Measurements from ENCODE around the gene GPR176.
"Not testable (repeated sequence)": the region's sequence is repeated elsewhere in the genome, so short reads cannot be mapped to it uniquely, and the experiment has no call there.

The GPR176 gene

DNA sequence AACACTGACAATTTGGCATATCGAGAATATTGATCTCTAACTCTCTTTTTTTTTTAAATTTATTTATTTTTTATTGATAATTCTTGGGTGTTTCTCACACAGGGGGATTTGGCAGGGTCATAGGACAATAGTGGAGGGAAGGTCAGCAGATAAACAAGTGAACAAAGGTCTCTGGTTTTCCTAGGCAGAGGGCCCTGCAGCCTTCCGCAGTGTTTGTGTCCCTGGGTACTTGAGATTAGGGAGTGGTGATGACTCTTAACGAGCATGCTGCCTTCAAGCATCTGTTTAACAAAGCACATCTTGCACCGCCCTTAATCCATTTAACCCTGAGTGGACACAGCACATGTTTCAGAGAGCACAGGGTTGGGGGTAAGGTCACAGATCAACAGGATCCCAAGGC, 27.0 kb downstream of the GPR176 start:
- DNase-seq (ENCODE audit: low read depth in 1 of 2, low spot score in 1 of 2), result not testable (repeated sequence)

DNA sequence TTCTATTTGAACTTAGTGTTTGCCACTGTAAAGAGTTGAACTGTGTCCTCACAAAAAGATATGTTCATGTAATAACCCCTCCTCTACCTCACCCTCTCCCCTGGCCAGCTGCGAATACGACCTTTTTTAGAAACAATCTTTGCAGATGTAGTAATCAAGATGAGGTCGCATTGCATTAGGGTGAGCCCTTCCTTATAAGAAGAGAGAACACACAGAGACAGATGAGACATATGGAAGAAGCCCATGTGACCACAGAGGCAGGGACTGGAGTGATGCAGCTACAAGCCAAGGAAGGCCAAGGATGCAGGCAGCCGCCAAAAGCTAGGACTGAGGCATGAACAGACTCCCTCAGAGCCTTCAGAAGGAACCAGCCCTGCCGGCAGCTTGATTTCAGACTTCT, 27.6 kb downstream of the GPR176 start:
- DNase-seq (ENCODE audit: low read depth in 1 of 2, low spot score in 1 of 2), result no peak

DNA sequence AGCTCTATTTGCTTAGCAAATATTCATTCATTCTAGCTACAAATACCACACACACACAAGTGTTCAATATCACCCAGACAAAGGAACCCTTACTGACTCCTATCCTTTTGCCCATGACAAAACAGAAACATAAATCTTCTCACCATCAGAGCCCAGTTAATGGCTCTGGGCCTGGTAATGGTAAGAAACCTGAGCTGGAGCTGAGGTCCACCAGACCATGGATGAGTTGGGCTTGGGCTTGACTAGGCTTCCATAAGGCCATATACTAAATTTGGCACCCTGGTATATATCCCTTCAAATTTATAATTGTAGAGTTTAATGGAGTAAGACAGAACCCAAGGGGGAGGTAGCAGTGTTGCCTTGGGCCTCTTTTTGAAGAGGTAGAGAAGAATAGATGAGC, 29.4 kb downstream of the GPR176 start:
- DNase-seq (ENCODE audit: low read depth in 1 of 2, low spot score in 1 of 2), result no peak

DNA sequence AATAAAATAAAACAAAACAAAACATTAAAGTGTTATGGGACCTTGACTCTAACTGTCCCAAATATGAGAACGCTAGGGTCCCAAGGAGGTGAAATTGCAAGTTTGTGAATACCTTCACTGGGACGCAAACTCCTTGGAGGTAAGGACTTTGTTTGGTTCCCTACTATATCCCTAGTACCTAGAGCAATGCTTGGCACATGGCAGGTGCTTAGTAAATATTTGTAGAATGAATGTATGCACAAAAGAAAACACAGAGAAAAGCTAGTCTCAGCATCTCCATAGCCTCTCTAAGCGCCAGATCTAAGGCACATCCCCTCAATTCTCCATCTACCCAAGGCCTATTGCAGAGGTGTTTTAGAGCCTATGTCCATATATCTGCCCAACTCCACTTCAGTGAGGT, 30.5 kb downstream of the GPR176 start:
- DNase-seq (ENCODE audit: low read depth in 1 of 2, low spot score in 1 of 2), result no peak

DNA sequence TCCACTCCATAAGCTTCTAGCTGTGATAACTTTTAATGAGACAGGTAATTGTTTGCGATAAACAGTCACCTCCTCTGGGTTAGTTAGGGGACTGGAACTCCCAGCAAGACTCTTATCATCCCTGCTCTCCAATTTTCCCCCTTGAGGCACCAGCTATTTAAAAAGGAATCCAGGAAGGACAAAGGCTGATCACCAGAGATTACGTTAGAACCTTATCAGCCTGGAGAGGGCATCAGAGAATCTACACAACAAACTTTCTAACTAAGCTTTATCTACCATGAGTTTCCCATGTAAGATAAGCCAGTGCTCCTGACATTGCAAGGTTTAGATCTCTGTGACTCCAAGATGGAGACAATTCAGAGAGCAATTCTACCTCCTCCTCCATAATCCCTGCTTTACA, 31.3 kb downstream of the GPR176 start:
- no peak for DNase-seq (ENCODE audit: low read depth in 1 of 2, low spot score in 1 of 2)

DNA sequence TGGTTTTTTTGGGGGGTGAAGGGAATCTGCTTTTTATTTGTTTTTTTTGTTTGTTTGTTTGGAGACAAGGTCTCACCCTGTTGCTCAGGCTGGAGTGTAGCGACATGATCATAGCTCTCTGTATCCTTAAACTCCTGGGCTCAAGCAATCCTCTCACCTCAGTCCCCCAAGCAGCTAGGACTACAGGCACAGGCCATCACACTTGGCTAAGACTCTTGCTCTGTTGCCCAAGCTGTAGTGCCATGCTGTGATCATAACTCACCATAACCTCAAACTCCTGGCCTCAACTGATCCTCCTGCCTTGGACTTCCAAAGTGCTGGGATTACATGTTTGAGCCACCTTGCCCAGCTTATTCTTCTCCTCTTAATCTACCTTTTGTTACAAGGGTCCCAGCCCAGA, 31.8 kb downstream of the GPR176 start:
- DNase-seq (ENCODE audit: low read depth in 1 of 2, low spot score in 1 of 2), result no peak

DNA sequence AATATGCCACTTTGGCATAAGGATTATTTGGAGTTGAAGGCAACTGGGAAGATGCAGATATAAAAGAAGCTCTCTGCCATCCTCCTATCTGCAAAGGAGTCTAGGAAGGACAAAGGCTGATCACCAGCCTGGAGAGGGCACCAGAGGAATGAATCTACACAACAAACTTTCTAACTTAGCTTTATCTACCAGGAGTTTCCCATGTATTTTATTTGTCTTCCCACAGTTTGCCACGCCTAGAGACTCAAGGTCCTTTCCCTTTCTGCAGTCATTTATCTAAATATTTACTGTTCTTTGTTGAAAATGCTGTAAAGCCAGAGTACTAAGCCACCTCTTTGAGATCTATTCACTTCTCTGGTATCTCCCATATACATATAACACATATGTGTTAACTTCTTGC, 32.2 kb downstream of the GPR176 start:
- no peak for DNase-seq (ENCODE audit: low read depth in 1 of 2, low spot score in 1 of 2)

DNA sequence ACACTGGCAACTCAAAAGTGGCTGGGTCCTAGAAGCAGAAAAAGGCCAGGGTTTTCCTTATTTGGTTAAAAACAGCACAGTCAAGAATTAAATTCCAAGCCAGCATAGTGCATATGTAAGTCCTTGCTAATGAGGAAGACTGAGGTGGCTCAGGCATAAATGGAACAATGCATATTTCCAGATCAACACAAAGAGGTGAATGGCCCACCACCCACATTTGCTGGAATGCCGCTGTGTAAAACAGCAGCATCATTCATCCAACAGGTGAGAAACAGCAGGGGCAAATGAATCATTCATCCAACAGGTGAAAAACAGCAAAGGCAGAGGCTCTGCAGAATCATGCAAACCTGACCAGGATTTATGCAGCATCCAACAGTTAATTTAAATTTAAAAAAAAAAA, 32.9 kb downstream of the GPR176 start:
- no peak for DNase-seq (ENCODE audit: low read depth in 1 of 2, low spot score in 1 of 2)

DNA sequence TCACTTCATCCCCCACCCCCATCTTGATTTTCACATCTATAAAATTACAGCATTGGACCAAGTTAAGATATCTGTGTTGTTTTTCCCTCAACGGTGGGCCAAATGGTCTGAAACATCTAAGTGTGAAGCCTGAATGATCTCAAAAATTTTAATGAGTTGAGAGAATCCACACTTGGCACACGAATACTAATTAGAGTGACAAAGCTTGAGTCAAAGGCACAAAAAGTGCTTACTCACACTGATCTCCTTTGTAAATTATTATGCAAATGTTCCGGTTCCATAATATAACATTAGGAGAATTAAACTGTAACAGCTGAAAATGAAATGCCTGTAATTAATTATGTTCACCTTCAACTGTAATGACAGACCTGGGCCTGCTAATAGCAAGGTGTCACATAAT, 33.6 kb downstream of the GPR176 start:
- DNase-seq (ENCODE audit: low read depth in 1 of 2, low spot score in 1 of 2), result no peak

DNA sequence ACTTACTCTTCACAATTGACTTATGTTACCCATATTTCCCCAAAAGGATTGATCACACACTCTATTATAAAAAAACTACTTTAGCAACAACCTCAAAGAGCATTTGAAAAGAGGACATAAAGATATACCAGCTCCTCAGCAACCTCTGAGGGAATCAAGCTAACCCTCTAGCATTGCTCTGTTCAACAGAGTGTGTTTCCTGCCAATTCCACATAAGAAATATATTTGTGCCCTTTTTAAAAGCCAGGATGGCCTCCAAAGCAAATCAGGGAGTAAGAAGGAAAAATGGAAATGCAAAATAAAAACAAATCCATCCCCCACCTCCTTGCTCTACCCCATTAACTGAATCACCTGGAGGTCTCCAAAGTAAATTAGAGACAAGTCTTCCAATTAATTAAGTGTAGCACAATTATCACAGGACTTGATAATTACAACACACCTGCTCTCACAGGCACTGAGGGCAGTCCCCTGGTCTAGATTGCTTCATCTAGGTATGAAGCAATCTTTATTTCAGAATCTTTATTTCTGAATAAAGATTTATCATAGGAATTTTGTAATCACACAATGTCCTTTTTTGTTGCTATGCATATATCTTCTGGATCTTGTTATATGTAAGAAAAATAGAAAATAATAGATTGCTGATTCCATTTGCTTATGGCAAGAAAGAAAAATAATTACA, 34.8 kb downstream of the GPR176 start:
- DNase-seq (ENCODE audit: low read depth in 1 of 2, low spot score in 1 of 2), result no peak

DNA sequence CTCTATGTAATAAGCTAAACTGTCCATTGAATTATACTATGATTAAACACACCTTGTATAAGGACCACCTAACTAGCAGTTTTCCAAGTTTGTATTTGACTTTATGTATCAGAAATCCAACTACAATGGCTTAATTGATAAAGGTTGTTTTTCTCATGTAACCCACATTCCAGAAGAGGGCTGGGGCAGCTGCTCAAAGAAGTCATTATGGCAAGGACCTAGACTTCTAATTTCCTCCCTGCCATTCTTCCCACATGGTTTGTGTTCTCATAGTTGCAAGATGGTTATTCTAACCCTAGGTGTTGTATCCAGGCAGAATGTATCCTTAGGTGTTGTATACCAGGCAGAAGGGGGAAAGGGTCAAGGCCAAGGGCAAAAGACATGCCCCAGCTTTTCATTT, 35.7 kb downstream of the GPR176 start:
- no peak for DNase-seq (ENCODE audit: low read depth in 1 of 2, low spot score in 1 of 2)

DNA sequence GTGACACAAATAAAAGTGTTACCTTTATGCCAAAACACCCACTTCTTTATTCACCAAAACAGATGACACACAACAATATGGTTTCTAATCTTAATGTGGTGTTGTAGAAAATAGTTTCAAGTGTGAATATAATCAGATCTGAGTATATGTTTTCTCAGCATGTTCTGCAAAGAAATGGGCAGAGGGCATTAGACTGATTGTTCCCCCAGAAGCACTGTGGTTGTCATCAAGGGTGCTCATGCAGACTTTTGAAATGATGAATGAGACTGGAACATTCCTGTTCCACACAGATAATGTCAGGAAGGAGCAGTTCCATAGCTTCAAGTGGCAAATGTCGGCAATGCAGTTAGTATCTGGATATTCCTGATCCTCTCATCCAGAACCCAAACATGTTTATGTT, 37.5 kb downstream of the GPR176 start:
- DNase-seq (ENCODE audit: low read depth in 1 of 2, low spot score in 1 of 2), result no peak

DNA sequence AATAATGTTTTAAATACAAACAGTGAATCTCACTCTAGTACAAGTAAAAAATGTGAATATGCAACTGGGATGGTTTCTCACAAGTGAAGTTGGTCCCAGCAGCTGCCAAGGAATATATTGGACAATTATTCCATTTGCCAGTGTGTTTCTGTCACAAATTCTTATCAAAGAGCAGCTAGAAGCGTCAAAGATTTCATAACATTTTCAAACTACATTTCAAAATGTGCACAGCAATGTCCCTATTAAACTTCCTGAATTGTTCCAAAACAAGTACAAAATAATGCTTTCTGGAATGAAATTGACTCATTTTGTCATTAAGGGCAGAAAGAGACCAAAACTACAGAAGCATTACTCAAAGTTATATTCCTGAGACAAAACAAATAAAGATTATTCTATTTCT, 38.3 kb downstream of the GPR176 start:
- DNase-seq (ENCODE audit: low read depth in 1 of 2, low spot score in 1 of 2), result no peak

DNA sequence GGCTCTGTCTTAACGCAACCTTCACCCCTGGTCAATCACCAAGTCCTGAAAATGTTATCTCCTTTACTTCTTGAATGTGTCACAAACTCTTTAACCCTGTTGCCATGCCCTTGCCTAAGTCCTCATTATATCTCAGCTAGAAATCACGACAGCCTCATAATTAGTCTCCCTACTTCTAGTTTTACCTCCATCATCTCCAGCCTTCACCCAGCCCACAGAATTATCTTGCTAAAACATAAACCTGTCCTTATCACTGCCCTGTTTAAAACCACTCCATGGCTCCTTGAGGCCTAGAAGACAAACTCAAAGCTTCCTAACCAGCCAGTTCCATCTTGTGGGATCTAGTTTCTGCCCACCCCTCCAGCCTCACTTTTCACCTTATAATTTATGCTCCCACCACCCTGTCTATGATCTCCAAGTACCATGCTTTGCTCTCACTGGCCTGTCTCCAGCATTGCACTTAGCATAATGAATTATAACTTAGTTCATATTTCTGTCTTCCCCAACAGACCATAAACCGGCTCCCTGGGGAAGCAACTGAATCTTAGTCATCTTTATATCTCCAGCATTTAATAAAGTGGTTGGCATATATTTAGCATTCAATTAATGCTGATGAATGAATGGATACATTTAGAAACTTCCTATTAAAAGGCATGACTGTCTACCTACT, 39.2 kb downstream of the GPR176 start:
- DNase-seq (ENCODE audit: low read depth in 1 of 2, low spot score in 1 of 2), result no peak

DNA sequence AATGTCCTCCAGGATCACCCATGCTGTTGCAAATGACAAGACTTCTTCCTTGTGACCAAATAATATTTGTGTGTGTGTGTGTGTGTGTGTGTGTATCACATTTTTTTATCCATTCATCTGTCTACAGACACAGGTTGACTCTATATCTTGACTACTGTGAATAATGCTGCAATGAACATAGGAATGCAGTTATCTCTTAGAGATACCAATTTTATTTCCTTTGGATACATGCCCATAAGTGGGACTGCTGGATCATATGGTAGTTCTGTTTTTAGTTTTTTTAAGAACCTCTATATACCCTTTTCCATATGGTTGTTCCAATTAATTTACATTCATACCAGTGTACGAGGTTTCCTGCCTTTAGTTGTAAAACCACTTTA, 41.7 kb downstream of the GPR176 start:
- DNase-seq (ENCODE audit: low read depth in 1 of 2, low spot score in 1 of 2), result no peak

DNA sequence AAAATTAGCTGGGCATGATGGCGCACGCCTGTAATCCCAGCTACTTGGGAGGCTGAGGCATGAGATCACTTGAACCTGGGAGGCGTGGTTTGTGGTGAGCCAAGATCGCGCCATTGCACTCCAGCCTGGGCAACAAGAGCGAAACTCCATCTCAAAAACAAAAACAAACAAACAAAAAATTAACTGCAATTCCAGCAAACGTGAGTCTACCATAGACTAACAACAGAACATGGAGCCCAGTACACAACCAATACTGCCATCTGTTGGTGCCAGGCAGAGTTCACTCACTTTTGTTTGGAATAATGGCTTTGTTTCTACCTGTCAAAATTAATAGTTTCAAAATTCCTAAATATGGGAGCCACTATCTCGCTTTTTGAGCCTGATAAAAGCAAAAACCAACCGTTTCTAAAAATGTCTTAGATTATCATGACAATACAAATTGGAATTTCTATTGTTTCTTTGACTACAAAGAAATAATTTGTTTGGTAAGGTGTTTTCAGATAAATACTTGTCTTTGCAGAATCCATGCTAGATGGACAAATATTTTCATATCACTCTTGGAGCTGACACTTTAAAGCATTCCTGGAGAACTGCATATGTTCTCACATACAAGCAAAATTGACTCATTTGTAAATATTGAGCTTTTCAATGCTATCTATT, 45.0 kb downstream of the GPR176 start:
- no peak for DNase-seq (ENCODE audit: low read depth in 1 of 2, low spot score in 1 of 2)

DNA sequence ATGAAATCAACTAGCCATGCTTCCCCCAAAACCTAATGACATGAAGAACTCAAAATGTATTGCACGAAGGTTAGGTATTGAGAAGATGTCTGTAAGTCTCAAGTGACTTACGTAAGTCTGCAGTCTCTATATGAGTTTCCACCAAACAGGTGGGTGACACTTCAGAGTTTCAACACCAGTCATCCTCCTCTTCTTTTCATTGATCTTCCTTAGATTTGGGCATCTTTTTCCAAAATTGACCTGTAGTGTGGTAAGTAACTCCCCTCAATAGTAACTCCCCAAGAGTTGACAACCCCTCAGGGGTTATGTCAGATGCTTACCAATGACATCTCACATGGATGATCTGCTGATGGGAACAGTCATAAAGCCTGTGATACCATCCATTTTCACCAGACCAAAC, 46.1 kb downstream of the GPR176 start:
- no peak for DNase-seq (ENCODE audit: low read depth in 1 of 2, low spot score in 1 of 2)

DNA sequence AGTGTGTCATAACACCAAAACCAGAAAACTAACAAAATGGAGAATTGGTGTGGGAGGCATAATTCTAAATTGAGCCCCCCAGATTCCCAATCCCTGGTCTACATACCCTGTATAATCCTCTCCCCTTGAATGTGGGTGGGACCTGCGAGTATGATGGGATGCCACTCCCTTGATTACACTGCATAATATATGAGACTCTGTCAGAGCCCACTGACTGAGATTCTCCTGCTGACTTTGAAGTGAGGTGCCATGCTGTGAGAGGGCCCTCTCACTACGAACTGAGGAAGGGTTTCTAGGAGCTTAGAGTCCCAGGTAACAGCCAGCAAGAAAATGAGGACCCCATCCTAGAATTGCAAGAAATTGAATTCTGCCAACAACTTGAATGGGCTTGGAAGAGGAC, 49.5 kb downstream of the GPR176 start:
- no peak for DNase-seq (ENCODE audit: low read depth in 1 of 2, low spot score in 1 of 2)

DNA sequence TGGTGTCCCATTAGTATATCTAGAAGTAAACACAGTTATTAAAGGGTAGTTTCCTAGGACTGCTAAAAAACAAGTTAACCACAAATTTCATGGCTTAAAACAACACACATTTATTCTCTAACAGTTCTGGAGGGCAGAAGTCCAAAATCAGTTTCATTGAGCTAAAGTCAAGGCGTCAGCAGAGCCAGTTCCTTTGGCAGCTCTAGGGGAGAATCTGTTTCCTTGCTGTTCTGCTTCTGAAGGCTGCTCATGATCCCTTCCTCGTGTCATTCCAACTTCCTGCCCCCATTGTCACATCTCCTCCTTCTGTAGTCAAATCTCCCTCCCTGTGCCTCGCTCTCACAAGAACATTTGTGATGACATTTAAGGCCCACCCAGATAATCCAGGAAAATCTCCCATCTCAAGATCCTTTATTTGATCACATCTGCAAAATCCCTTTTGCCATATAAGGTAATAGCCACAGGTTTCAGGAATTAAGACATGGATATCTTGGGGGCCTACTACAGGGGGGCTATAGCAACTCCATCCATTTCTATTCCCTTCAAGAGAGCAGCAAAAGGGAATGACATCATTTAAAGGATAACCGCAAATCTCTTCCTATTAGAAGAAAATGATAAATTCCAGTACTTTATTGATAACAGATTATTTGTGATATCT, 50.1 kb downstream of the GPR176 start:
- no peak for DNase-seq (ENCODE audit: low read depth in 1 of 2, low spot score in 1 of 2)

DNA sequence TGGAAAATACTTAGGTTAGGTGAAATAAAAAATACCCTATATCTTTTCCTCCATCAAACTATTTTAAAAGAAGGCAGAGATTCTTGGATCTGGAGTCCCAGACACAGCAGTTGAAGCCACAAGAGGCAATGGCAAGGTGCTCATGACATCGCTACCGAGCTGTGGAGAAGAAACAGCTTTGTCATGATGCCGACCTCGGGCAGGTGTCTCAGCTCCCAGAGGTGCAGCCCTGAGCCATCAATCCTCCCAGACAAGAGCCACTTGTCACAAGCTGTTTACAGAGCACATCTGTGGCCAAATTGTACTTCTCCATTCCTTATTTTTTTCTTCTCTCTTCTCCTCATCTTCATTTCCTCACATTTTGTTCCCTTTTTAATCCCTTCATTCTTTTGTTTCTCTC, 50.8 kb downstream of the GPR176 start:
- DNase-seq (ENCODE audit: low read depth in 1 of 2, low spot score in 1 of 2), result no peak

DNA sequence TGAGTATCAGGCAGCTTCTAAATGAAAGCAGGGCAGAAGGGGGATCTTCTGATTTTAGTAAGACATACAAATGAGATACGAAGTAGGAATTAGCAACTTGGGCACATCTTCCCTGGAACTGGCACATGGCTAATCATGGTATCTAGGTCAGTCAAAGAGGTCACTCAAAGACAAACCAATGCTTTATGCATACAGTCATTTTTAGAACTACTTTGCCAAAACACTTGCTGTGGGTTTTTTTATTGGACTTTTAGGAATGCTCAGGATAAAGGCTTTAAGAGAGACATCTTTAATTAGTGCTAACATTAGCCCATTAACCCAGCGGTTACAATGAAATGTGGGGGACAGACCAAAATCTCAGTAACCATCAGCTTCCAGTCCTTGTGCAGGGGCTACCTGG, 51.7 kb downstream of the GPR176 start:
- DNase-seq (ENCODE audit: low read depth in 1 of 2, low spot score in 1 of 2), result no peak

DNA sequence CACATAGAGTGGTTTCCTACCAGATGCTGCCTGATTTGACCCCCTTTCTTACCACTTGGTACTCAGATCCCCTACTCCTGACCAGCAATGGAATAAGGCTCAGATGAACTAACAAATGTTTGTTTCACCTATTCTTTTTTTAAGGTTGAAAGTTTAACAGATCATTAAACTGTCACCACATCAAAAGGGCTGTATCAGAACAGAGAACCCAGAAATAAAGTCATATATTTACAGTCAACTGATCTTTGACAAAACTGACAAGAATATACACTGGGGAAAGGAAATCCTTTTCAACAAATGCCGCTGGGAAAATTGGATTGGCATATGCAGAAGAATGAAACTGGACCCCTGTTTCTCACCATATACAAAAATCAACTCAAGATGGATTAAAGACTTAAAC, 56.0 kb downstream of the GPR176 start:
- no peak for DNase-seq (ENCODE audit: low read depth in 1 of 2, low spot score in 1 of 2)
